ENCODE results near the gene ZNF169.
"Not testable (repeated sequence)": the region's sequence is repeated elsewhere in the genome, so short reads cannot be mapped to it uniquely, and the experiment has no call there.

Gene ZNF169

GRCh38 chr9:94338723-94339122, 79.6 kb downstream of the ZNF169 start:
- H3K36me3 ChIP-seq (ENCODE audit: control insufficient read depth in 2 of 2, insufficient read depth in 1 of 2, low read length in 2 of 2); H3K9me3 ChIP-seq (ENCODE audit: control insufficient read depth, insufficient read depth, low read depth, low read length); H3K27ac ChIP-seq (ENCODE audit: extremely low read depth, low read depth, low read length); POLR2A ChIA-PET; H3K4me3 ChIP-seq (ENCODE audit: low read depth, low read length); CTCF ChIA-PET; H3K4me1 ChIP-seq (ENCODE audit: control insufficient read depth, insufficient read depth, low read length): not testable (repeated sequence)

- H3K9me3 ChIP-seq (ENCODE audit: control insufficient read depth, insufficient read depth, low read depth, low read length); CTCF ChIA-PET; POLR2A ChIA-PET; H3K27ac ChIP-seq (ENCODE audit: extremely low read depth, low read depth, low read length); H3K4me1 ChIP-seq (ENCODE audit: control insufficient read depth, insufficient read depth, low read length); H3K36me3 ChIP-seq (ENCODE audit: control insufficient read depth in 2 of 2, insufficient read depth in 1 of 2, low read length in 2 of 2); H3K4me3 ChIP-seq (ENCODE audit: low read depth, low read length): not testable (repeated sequence)
Observed at GRCh38 chr9:94339657-94340056, 80.6 kb downstream of the ZNF169 start.

GRCh38 chr9:94340750-94341149, 81.7 kb downstream of the ZNF169 start:
- H3K36me3 ChIP-seq (ENCODE audit: control insufficient read depth in 2 of 2, insufficient read depth in 1 of 2, low read length in 2 of 2); CTCF ChIA-PET; H3K27ac ChIP-seq (ENCODE audit: extremely low read depth, low read depth, low read length): not testable (repeated sequence)

GRCh38 chr9:94341703-94342102, 82.6 kb downstream of the ZNF169 start:
- POLR2A ChIA-PET; H3K4me3 ChIP-seq (ENCODE audit: low read depth, low read length); CTCF ChIA-PET: not testable (repeated sequence)

More at GRCh38 chr9:94340750-94341149, 81.7 kb downstream of the ZNF169 start:
- H3K4me1 ChIP-seq (ENCODE audit: control insufficient read depth, insufficient read depth, low read length); H3K9me3 ChIP-seq (ENCODE audit: control insufficient read depth, insufficient read depth, low read depth, low read length); H3K4me3 ChIP-seq (ENCODE audit: low read depth, low read length); POLR2A ChIA-PET: not testable (repeated sequence)

GRCh38 chr9:94347451-94347850, 88.4 kb downstream of the ZNF169 start:
- H3K27ac ChIP-seq (ENCODE audit: extremely low read depth, low read depth, low read length); H3K9me3 ChIP-seq (ENCODE audit: control insufficient read depth, insufficient read depth, low read depth, low read length); H3K36me3 ChIP-seq (ENCODE audit: control insufficient read depth in 2 of 2, insufficient read depth in 1 of 2, low read length in 2 of 2); POLR2A ChIA-PET; H3K4me3 ChIP-seq (ENCODE audit: low read depth, low read length); CTCF ChIA-PET; H3K4me1 ChIP-seq (ENCODE audit: control insufficient read depth, insufficient read depth, low read length): not testable (repeated sequence)

More at GRCh38 chr9:94341703-94342102, 82.6 kb downstream of the ZNF169 start:
- H3K27ac ChIP-seq (ENCODE audit: extremely low read depth, low read depth, low read length); H3K36me3 ChIP-seq (ENCODE audit: control insufficient read depth in 2 of 2, insufficient read depth in 1 of 2, low read length in 2 of 2); H3K4me1 ChIP-seq (ENCODE audit: control insufficient read depth, insufficient read depth, low read length); H3K9me3 ChIP-seq (ENCODE audit: control insufficient read depth, insufficient read depth, low read depth, low read length): not testable (repeated sequence)

GRCh38 chr9:94348754-94349153, 89.7 kb downstream of the ZNF169 start:
- H3K36me3 ChIP-seq (ENCODE audit: control insufficient read depth in 2 of 2, insufficient read depth in 1 of 2, low read length in 2 of 2); H3K4me3 ChIP-seq (ENCODE audit: low read depth, low read length); H3K9me3 ChIP-seq (ENCODE audit: control insufficient read depth, insufficient read depth, low read depth, low read length); POLR2A ChIA-PET; CTCF ChIA-PET; H3K27ac ChIP-seq (ENCODE audit: extremely low read depth, low read depth, low read length); H3K4me1 ChIP-seq (ENCODE audit: control insufficient read depth, insufficient read depth, low read length): not testable (repeated sequence)

All from HEK293 (cell line).